ENCODE measurements around the gene VEZF1.

Gene VEZF1

DNA sequence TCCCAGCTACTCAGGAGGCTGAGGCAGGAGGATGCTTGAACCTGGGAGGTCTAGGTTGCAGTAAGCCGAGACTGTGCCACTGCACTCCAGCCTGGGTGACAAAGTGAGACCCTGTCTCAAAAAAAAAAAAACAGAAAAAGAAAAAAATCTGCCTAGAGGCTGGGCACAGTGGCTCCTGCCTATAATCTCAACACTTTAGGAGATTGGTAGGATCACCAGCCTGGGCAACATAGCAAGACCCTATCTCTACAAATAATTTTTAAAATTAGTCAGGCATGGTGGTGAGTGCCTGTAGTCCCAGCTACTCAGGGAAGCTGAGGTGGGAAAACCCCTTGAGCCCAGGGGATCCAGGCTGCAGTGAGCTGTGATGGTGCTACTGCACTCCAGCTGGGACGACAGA lies 50.6 kb downstream of the VEZF1 start:
- no peak for DNase-seq (ENCODE audit: low read depth)
- TF ChIP-seq, protein P1, sequence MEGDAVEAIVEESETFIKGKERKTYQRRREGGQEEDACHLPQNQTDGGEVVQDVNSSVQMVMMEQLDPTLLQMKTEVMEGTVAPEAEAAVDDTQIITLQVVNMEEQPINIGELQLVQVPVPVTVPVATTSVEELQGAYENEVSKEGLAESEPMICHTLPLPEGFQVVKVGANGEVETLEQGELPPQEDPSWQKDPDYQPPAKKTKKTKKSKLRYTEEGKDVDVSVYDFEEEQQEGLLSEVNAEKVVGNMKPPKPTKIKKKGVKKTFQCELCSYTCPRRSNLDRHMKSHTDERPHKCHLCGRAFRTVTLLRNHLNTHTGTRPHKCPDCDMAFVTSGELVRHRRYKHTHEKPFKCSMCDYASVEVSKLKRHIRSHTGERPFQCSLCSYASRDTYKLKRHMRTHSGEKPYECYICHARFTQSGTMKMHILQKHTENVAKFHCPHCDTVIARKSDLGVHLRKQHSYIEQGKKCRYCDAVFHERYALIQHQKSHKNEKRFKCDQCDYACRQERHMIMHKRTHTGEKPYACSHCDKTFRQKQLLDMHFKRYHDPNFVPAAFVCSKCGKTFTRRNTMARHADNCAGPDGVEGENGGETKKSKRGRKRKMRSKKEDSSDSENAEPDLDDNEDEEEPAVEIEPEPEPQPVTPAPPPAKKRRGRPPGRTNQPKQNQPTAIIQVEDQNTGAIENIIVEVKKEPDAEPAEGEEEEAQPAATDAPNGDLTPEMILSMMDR (IDR thresholded peaks at IDR 0.05; ENCODE audit: insufficient read depth, low read depth, low read length, missing control alignments) = no peak
- H3K4me3 ChIP-seq (ENCODE audit: low read depth, low read length) = no peak overlapping the region

DNA sequence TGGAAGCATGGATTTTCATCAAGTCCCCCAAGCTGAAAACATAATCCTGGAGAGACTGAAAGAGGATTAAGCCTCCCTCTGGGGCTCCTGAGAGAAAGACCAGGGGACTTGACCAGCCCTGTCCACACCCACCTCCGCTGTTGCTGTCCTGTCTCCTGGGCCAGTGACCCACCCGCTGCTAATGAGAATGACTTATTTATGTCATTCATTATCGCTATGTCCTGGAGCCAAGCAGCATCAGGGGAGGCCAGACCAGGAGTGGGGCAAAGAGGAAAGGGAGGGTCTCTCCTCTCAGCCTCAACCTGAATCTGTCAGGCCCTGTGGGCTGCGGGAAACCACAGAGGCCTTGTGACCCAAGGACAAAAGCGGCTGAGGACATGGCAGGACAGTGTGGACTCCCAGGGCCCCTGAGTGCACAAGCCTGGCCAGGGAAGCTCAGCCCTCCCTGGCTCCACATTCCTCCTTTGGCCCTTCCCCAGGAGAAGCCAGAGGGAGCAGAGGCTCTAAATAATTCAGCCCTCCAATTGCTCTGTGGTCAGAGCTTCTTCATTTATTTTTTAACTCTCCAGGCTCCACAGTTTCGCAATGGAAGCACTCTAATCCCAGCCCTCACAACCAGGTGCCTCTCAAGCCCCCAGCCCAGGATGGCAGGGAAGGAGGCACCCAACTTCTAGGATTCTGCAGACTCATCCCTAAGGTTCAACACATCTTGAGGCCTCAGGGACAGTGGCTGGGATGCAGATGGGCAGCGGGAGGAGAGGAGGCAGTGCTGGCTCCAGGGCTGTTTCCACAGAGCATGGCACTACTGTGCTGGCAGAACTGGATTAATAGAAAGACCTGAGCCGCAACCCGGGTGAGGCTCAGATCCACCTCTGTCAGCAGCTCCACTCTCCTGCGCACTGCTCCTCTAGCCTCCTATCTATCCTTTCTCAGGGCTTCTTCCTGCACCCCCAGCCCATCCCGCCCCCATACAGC lies 51.9 kb downstream of the VEZF1 start:
- TF ChIP-seq, protein P1 (IDR thresholded peaks at IDR 0.05; ENCODE audit: insufficient read depth, low read depth, low read length, missing control alignments) = no peak
- DNase-seq (ENCODE audit: low read depth) = no peak
- H3K4me3 ChIP-seq (ENCODE audit: low read depth, low read length) = no peak overlapping the region

DNA sequence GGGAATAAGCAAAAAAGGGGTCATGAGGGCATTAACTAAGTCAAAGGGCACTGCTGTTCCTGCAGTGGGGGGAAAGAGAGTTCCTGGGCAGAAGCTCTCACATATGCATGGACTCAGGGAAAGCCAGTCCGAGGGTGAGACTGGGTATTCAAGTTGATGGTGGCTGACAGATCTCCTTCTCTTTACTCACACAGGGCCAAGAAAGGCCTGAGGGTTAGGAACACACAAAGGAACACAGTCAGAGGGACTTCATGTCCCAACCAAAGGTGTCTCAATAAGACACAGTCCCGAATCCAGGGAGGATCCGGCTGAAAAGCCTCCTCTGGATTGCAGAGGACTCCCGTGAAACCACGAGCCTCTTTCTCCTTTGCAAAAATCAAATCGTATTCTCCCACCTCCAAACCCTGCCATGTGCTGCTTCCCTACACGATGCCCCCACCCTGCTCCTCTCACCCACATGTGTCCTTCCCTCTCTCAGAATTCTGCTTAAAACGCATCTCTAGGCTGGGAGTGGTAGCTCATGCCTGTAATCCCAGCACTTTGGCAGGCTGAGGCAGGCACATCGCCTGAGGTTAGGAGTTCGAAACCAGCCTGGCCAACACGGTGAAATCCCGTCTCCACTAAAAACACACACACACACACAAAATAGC lies 56.4 kb downstream of the VEZF1 start:
- H3K4me3 ChIP-seq (ENCODE audit: low read depth, low read length) = no peak overlapping the region
- TF ChIP-seq, protein P1 (IDR thresholded peaks at IDR 0.05; ENCODE audit: insufficient read depth, low read depth, low read length, missing control alignments) = no peak
- DNase-seq (ENCODE audit: low read depth) = no peak

DNA sequence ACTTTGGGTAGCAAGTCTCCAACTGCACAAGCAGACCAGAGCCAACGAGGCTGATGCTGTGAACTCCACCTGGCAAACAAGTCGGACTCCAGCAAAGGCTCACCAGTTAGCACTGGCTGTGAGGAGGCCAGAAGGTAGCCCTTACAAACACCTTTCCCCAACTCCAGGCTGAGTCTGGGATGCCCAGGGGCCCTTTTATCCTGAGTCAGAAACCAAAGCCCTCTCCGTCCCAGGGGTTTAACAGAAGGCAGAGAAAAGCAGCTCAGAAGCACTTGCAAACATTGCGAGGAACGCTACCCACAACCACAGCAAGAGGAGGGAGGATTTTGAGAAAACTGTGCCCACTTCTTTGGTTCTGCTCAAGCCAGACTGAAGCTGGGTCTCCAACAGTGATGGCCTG lies 57.8 kb downstream of the VEZF1 start:
- DNase-seq (ENCODE audit: low read depth) = no peak
- no peak overlapping the region for H3K4me3 ChIP-seq (ENCODE audit: low read depth, low read length)
- TF ChIP-seq, protein P1 (IDR thresholded peaks at IDR 0.05; ENCODE audit: insufficient read depth, low read depth, low read length, missing control alignments) = no peak

DNA sequence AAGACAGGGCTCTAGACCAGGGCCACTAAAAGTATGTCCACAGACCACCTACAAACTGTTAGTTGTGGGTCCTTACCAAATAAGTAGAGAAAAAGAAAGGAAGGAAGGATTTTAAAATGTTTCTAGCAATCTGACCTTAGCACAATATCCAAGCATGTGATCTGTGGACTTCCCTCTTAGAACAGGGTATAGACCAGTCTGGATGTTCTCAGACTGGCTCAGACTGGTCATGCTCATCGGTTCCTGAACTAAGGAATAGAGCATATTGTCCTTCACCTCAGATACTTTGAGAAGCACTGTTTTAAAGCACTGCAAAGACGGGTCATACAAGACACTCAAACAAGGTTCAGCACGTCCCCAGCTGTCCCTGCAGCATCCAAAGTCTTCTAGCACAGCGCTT lies 58.7 kb downstream of the VEZF1 start:
- DNase-seq (ENCODE audit: low read depth) = no peak
- TF ChIP-seq, protein P1 (IDR thresholded peaks at IDR 0.05; ENCODE audit: insufficient read depth, low read depth, low read length, missing control alignments) = no peak
- no peak overlapping the region for H3K4me3 ChIP-seq (ENCODE audit: low read depth, low read length)

DNA sequence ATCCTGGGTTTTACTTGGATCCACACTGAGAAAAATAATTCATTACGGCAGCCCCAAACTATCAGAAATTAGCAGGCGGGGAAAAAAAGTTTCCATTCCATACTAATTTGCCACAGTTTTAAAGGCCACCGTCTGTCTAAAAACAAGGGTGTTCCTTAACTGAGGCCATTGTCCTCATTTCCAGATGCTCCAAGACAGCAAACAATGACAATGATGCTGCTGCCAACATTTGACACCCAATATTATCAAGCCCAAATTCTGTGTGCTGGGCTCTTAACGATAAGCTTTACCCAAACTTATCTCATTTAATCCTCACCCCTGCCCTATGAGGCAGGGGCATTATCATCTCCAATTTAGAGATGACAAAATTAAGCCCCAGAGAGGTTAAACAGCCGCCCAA lies 59.1 kb downstream of the VEZF1 start:
- no peak overlapping the region for H3K4me3 ChIP-seq (ENCODE audit: low read depth, low read length)
- DNase-seq (ENCODE audit: low read depth) = no peak
- TF ChIP-seq, protein P1 (IDR thresholded peaks at IDR 0.05; ENCODE audit: insufficient read depth, low read depth, low read length, missing control alignments) = no peak
